Left ventricle myocardium inferior (tissue), 1 donor: Measurements from ENCODE around the gene PRELP. TPM values are rescaled to one million over a fixed set of nuclear protein-coding genes. Genes with fewer than 3 reads are reported as not detected.

Experiments used
- DNase-seq: peaks from one replicate; pipeline ENCODE4 v3.0.0-alpha.2; 2020
- H3K27ac ChIP-seq: fragments of 200-600 bp; replicated peaks from 2 replicates; pipeline ENCODE4 v1.8.0; 2021
- H3K27me3 ChIP-seq: fragments of 200-600 bp; 2 replicates; pipeline ENCODE4 v1.8.0; 2021; ENCODE audit warnings: low read depth
- H3K36me3 ChIP-seq: fragments of 200-600 bp; 2 replicates; pipeline ENCODE4 v1.8.0; 2021
- H3K4me1 ChIP-seq: fragments of 200-600 bp; 2 replicates; pipeline ENCODE4 v1.8.0; 2021
- H3K4me3 ChIP-seq: fragments of 200-600 bp; 2 replicates; pipeline ENCODE4 v1.8.0; 2021; ENCODE audit warnings: mild to moderate bottlenecking, moderate library complexity
- H3K9me3 ChIP-seq: fragments of 200-600 bp; replicated peaks from 2 replicates; pipeline ENCODE4 v1.8.0; 2021
- CTCF ChIP-seq: fragments of 200-600 bp; IDR thresholded peaks from 2 replicates; pipeline ENCODE4 v1.8.0; 2021; ENCODE audit warnings: antibody characterized with exemption, mild to moderate bottlenecking, borderline replicate concordance
- intact Hi-C: fragments of 100-400 bp; cut with micrococcal nuclease; formaldehyde crosslinking; loops from one replicate; pipeline ENCODE4 v1.11.0; 2022
- total RNA-seq: library from RNA; stranded (reverse); fragmentation: NEBNext Ultra II Directional; extraction: Animal tissue kit (Norgen Biotek cat#: 25700); gene quantifications from one replicate; pipeline ENCODE4 v1.2.1, GENCODE V29; 2021
- donor health status: DM: no; HTN: yes; CAD: no; lungs with severe emphysema.

PRELP gene
- total RNA-seq, 1 donor from 2014 or later, result 22.5 TPM

GRCh38 chr1:203450001-203450400, 25.6 kb upstream of the PRELP start:
- Histone ChIP-seq H3K36me3 (no peaks in the 10 kb centered on the region), H3K9me3 (peaks cover 10% of the 10 kb centered on the region), H3K27me3 (peaks cover 45% of the 10 kb centered on the region), H3K4me3 (no peak overlapping the region), H3K4me1 (peaks cover 15% of the 10 kb centered on the region), H3K27ac (no peak overlapping the region)
- TF ChIP-seq CTCF, result no peak
- no peak for DNase-seq
- intact Hi-C loops, result no loop called here

GRCh38 chr1:203450479-203451149, 25.0 kb upstream of the PRELP start:
- H3K27ac ChIP-seq, result no peak overlapping the region
- no peak for TF ChIP-seq CTCF
- peaks cover 51% of the 10 kb centered on the region for H3K27me3 ChIP-seq
- DNase-seq, result no peak
- H3K36me3 ChIP-seq, result no peaks in the 10 kb centered on the region
- intact Hi-C loops, result no loop called here
- H3K4me1 ChIP-seq, result peaks cover 15% of the 10 kb centered on the region
- peaks cover 4% of the 10 kb centered on the region for H3K9me3 ChIP-seq
- H3K4me3 ChIP-seq, result no peak overlapping the region

GRCh38 chr1:203451836-203452784, 23.5 kb upstream of the PRELP start:
- Histone ChIP-seq H3K27me3 (peaks cover 53% of the 10 kb centered on the region), H3K4me3 (no peak overlapping the region), H3K9me3 (no peaks in the 10 kb centered on the region), H3K27ac (no peak overlapping the region), H3K36me3 (no peaks in the 10 kb centered on the region), H3K4me1 (peaks cover 15% of the 10 kb centered on the region)
- no peak for TF ChIP-seq CTCF
- intact Hi-C loops, result no loop called here
- no peak for DNase-seq

GRCh38 chr1:203453016-203453415, 22.6 kb upstream of the PRELP start:
- Histone ChIP-seq H3K36me3 (no peaks in the 10 kb centered on the region), H3K27ac (no peak overlapping the region), H3K4me1 (peaks cover 15% of the 10 kb centered on the region), H3K27me3 (peaks cover 53% of the 10 kb centered on the region), H3K4me3 (no peak overlapping the region), H3K9me3 (no peaks in the 10 kb centered on the region)
- no peak for TF ChIP-seq CTCF
- no peak for DNase-seq
- intact Hi-C loops, result no loop called here

- Histone ChIP-seq H3K4me3 (no peak overlapping the region), H3K27ac (no peak overlapping the region), H3K36me3 (no peaks in the 10 kb centered on the region), H3K27me3 (peaks cover 53% of the 10 kb centered on the region), H3K9me3 (no peaks in the 10 kb centered on the region), H3K4me1 (peaks cover 15% of the 10 kb centered on the region)
- DNase-seq, result no peak
- no peak for TF ChIP-seq CTCF
- intact Hi-C loops, result no loop called here
Observed at GRCh38 chr1:203453616-203454015, 22.0 kb upstream of the PRELP start.
